IMR-90 (cell line): Measurements from ENCODE around the gene ZEB2. TPM values are rescaled to one million over a fixed set of nuclear protein-coding genes. Genes with fewer than 3 reads are reported as not detected.

ENCODE experiments used
- ATAC-seq: fragments of 200-7000 bp; cut with Tn5 transposase; 2 replicates; pipeline ENCODE4 v1.9.1; 2020; ENCODE audit warnings: low read depth, mild to moderate bottlenecking, moderate library complexity
- BruUV-seq: library from RNA; stranded (reverse); fragments of 400-500 nt; replicated peaks from 2 replicates; lab custom pipeline; 2021; lab: Mats Ljungman, UMichigan
- CTCF ChIA-PET: fragments of 300-600 bp; formaldehyde crosslinking; extraction: SDS; loops from one replicate; lab custom pipeline; 2021; ENCODE audit warnings: antibody characterized with exemption; lab: Yijun Ruan, JAX
- POLR2A ChIA-PET: fragments of 300-600 bp; sonication (Branson Sonifier 250); formaldehyde crosslinking; loops from one replicate; lab custom pipeline; 2022; ENCODE audit warnings: antibody characterized with exemption; ENCODE audit not compliant: unreplicated experiment; lab: Charles Lee
- DNase-seq: peaks from one replicate; pipeline ENCODE4 v3.0.0; 2013
- H2AFZ ChIP-seq: replicated peaks from 2 replicates; pipeline ENCODE3; 2013; ENCODE audit warnings: low read length, mild to moderate bottlenecking; ENCODE audit not compliant: poor library complexity
- H2AK5ac ChIP-seq: 2 replicates; pipeline ENCODE4 v1.6.1; 2013; ENCODE audit warnings: low read depth, low read length, inconsistent platforms
- H2AK9ac ChIP-seq: replicated peaks from 2 replicates; pipeline ENCODE3; 2013; ENCODE audit warnings: mild to moderate bottlenecking, low read depth, low read length, moderate library complexity; ENCODE audit not compliant: poor library complexity
- H2BK120ac ChIP-seq: 2 replicates; pipeline ENCODE4 v1.6.1; 2013; ENCODE audit warnings: low read depth, low read length, inconsistent platforms
- H2BK15ac ChIP-seq: 3 replicates; pipeline ENCODE4 v1.6.1; 2013; ENCODE audit warnings: low read depth, low read length, inconsistent platforms
- H2BK20ac ChIP-seq: 2 replicates; pipeline ENCODE4 v1.6.1; 2013; ENCODE audit warnings: low read depth, mild to moderate bottlenecking, inconsistent platforms, low read length, moderate library complexity
- H2BK5ac ChIP-seq: 2 replicates; pipeline ENCODE4 v1.6.1; 2013; ENCODE audit warnings: mild to moderate bottlenecking, low read depth, low read length, inconsistent platforms; ENCODE audit not compliant: poor library complexity, severe bottlenecking
- H3K14ac ChIP-seq: replicated peaks from 2 replicates; pipeline ENCODE4 v1.6.1; 2013; ENCODE audit warnings: low read depth, low read length, inconsistent platforms
- H3K18ac ChIP-seq: 2 replicates; pipeline ENCODE4 v1.6.1; 2013; ENCODE audit warnings: low read depth, low read length, control low read depth
- H3K23ac ChIP-seq: 2 replicates; pipeline ENCODE4 v1.6.1; 2013; ENCODE audit warnings: low read depth, low read length, inconsistent platforms
- H3K27ac ChIP-seq: 2 replicates; pipeline ENCODE4 v1.5.1; 2013; ENCODE audit warnings: mild to moderate bottlenecking, control low read depth, low read length; ENCODE audit not compliant: insufficient read depth
- H3K27me3 ChIP-seq: 2 replicates; pipeline ENCODE4 v1.6.1; 2013; ENCODE audit warnings: low read length; ENCODE audit not compliant: control insufficient read depth, insufficient read depth
- H3K36me3 ChIP-seq: 2 replicates; pipeline ENCODE4 v1.6.1; 2013; ENCODE audit warnings: low read length, mixed read lengths; ENCODE audit not compliant: control insufficient read depth, insufficient read depth
- H3K4ac ChIP-seq: 2 replicates; pipeline ENCODE4 v1.6.1; 2013; ENCODE audit warnings: low read depth, low read length, inconsistent platforms
- H3K4me1 ChIP-seq: 2 replicates; pipeline ENCODE4 v1.6.1; 2013; ENCODE audit warnings: low read length, mixed read lengths; ENCODE audit not compliant: control insufficient read depth, insufficient read depth
- H3K4me2 ChIP-seq: 2 replicates; pipeline ENCODE4 v1.6.1; 2013; ENCODE audit warnings: low read depth, mild to moderate bottlenecking, control low read depth, low read length, moderate library complexity
- H3K4me3 ChIP-seq: 2 replicates; pipeline ENCODE4 v1.5.1; 2013; ENCODE audit warnings: low read depth, mild to moderate bottlenecking, control low read depth, low read length, moderate library complexity; ENCODE audit not compliant: insufficient read depth
- H3K56ac ChIP-seq: 2 replicates; pipeline ENCODE4 v1.6.1; 2013; ENCODE audit warnings: low read length, inconsistent platforms; ENCODE audit not compliant: insufficient read depth; ENCODE audit errors: extremely low read depth
- H3K79me1 ChIP-seq, 2 experiments: 2 replicates each; pipeline ENCODE4 v1.6.1; 2013; ENCODE audit warnings: low read length in 2 of 2, inconsistent platforms in 1 of 2, low read depth in 1 of 2
- H3K9ac ChIP-seq: 2 replicates; pipeline ENCODE4 v1.6.1; 2013; ENCODE audit warnings: low read depth, low read length, control low read depth
- H3K9me1 ChIP-seq: 2 replicates; pipeline ENCODE4 v1.6.1; 2013; ENCODE audit warnings: low read length, inconsistent platforms; ENCODE audit not compliant: insufficient read depth
- H3K9me3 ChIP-seq: 2 replicates; pipeline ENCODE4 v1.6.1; 2013; ENCODE audit warnings: low read length; ENCODE audit not compliant: control insufficient read depth, insufficient read depth
- H4K20me1 ChIP-seq: 2 replicates; pipeline ENCODE4 v1.6.1; 2013; ENCODE audit warnings: low read length, inconsistent platforms; ENCODE audit not compliant: insufficient read depth
- H4K5ac ChIP-seq: 2 replicates; pipeline ENCODE4 v1.6.1; 2013; ENCODE audit warnings: mild to moderate bottlenecking, low read depth, low read length, control low read depth
- H4K8ac ChIP-seq, 2 experiments: 2 replicates each; pipeline ENCODE4 v1.6.1; 2013; ENCODE audit warnings: low read depth in 2 of 2, low read length in 2 of 2, control low read depth in 1 of 2, inconsistent platforms in 1 of 2
- H4K91ac ChIP-seq: 2 replicates; pipeline ENCODE4 v1.6.1; 2013; ENCODE audit warnings: low read depth, low read length, inconsistent platforms; ENCODE audit not compliant: insufficient read depth
- BHLHE40 ChIP-seq: fragments of 150-350 bp; IDR thresholded peaks from 2 replicates; pipeline ENCODE4 v1.6.1; 2016; ENCODE audit warnings: mild to moderate bottlenecking, low read depth, low read length
- CHD1 ChIP-seq: IDR thresholded peaks from 2 replicates; pipeline ENCODE4 v1.6.1; 2012; ENCODE audit warnings: low read depth, low read length, improper control_type of control experiment
- ELK1 ChIP-seq: fragments of 150-350 bp; IDR thresholded peaks from 2 replicates; pipeline ENCODE4 v1.6.1; 2016; ENCODE audit warnings: low read depth, mild to moderate bottlenecking, low read length, moderate library complexity, borderline replicate concordance
- MXI1 ChIP-seq: IDR thresholded peaks from 2 replicates; pipeline ENCODE4 v1.6.1; 2012; ENCODE audit warnings: low read depth, mild to moderate bottlenecking, low read length, moderate library complexity, borderline replicate concordance
- NFE2L2 ChIP-seq: fragments of 150-350 bp; IDR thresholded peaks from 2 replicates; pipeline ENCODE4 v1.6.1; 2016; ENCODE audit warnings: low read depth, mild to moderate bottlenecking, low read length
- RCOR1 ChIP-seq: IDR thresholded peaks from 2 replicates; pipeline ENCODE4 v1.6.1; 2012; ENCODE audit warnings: mild to moderate bottlenecking, low read length, improper control_type of control experiment; ENCODE audit not compliant: insufficient replicate concordance
- RFX5 ChIP-seq: IDR thresholded peaks from 2 replicates; pipeline ENCODE4 v1.8.0; 2012; ENCODE audit warnings: low read depth, mild to moderate bottlenecking, low read length, moderate library complexity
- SMC3 ChIP-seq: fragments of 150-350 bp; IDR thresholded peaks from 2 replicates; pipeline ENCODE4 v1.6.1; 2016; ENCODE audit warnings: low read depth, mild to moderate bottlenecking, antibody characterized with exemption, low read length, moderate library complexity
- WGBS, 2 experiments: methylation state at CpG; one replicate each; pipeline versions ENCODE4 v1.1.5 to v1.1.7; 2013; ENCODE audit warnings: missing lambda C conversion rate in 2 of 2; ENCODE audit not compliant: insufficient read length in 1 of 2; ENCODE audit errors: extremely low coverage in 2 of 2; 5-methylcytosine and 5-hydroxymethylcytosine counted together
- dilution Hi-C: fragments of 300-500 bp; cut with HindIII; formaldehyde crosslinking; loops from one replicate; pipeline ENCODE4 v1.14.3; 2018; ENCODE audit warnings: low sequenced_read_pairs; ENCODE audit not compliant: unreplicated experiment
- in situ Hi-C: fragments of 300-500 bp; cut with MboI; formaldehyde crosslinking; loops from 3 replicates; pipeline ENCODE4 v1.14.3; 2019; ENCODE audit warnings: low sequenced_read_pairs, inconsistent platforms, mixed read lengths
- intact Hi-C: fragments of 100-400 bp; cut with micrococcal nuclease; formaldehyde crosslinking; loops from 2 replicates; pipeline ENCODE4 v1.10.0; 2022
- polyA plus RNA-seq, 3 experiments: library from polyadenylated mRNA; depleted of rRNA; stranded (reverse); fragments of >200 nt; gene quantifications; 2 replicates each; pipeline ENCODE4 v1.2.3, GENCODE V29; 2012; ENCODE audit warnings: low replicate concordance in 1 of 3
- total RNA-seq: library from RNA; depleted of rRNA; stranded (reverse); fragments of >200 nt; gene quantifications from 2 replicates; pipeline ENCODE4 v1.2.3, GENCODE V29; 2012

The ZEB2 gene
- total and polyA plus RNA-seq, 2 of the 4 experiments (the other 2 are of a cell fraction) = 22.4 to 50.9 TPM

- Histone ChIP-seq H4K5ac (no peak overlapping the region), H3K4me1 (peaks cover 16% of the 10 kb centered on the region), H3K56ac (no peak overlapping the region), H4K20me1 (peaks cover 13% of the 10 kb centered on the region; the same call in 1 of the 2 replicates), H3K4me2 (no peak overlapping the region), H2BK120ac (no peak overlapping the region), H4K8ac (no peak overlapping the region), H3K18ac (no peak overlapping the region), H3K23ac (no peak overlapping the region), H3K4me3 (no peak overlapping the region), H3K79me1 (peaks cover 26 to 36% of the 10 kb centered on the region in 2 experiments), H3K4ac (no peak overlapping the region), H3K27ac (no peak overlapping the region), H2BK20ac (no peak overlapping the region), H3K36me3 (peaks cover 6% of the 10 kb centered on the region; the same call in 1 of the 2 replicates), H2AK9ac (no peak overlapping the region), H3K14ac (no peak overlapping the region), H3K27me3 (no peaks in the 10 kb centered on the region), H2AFZ (no peak overlapping the region), H3K9me3 (no peaks in the 10 kb centered on the region), H2BK5ac (no peak overlapping the region), H3K9me1 (peaks cover 8% of the 10 kb centered on the region; the same call in 1 of the 2 replicates), H4K91ac (no peak overlapping the region), H3K9ac (no peak overlapping the region), H2BK15ac (no peak overlapping the region), H2AK5ac (no peak overlapping the region)
- DNase-seq (no peak), ATAC-seq (no peak)
- in situ Hi-C loops (no loop called here), dilution Hi-C loops (no loop called here), intact Hi-C loops (no loop called here)
- no CpG with 5 or more reads among the region's 4 CpGs for WGBS, 2 experiments
- ChIA-PET POLR2A (no interaction called here), CTCF (no interaction called here)
- no peak for TF ChIP-seq ELK1
- no peak for TF ChIP-seq MXI1
- TF ChIP-seq RCOR1 = no peak
- no peak for TF ChIP-seq RFX5
- no peak for TF ChIP-seq SMC3
- no peak for TF ChIP-seq CHD1
- no peak for TF ChIP-seq NFE2L2
- TF ChIP-seq BHLHE40 = no peak
- no TSS peak for BruUV-seq
Observed at GRCh38 chr2:144481666-144482065, 38.3 kb downstream of the ZEB2 start.
